Caco-2 (cell line): ENCODE data around the gene CCDC91. TPM values are rescaled to one million over a fixed set of nuclear protein-coding genes. Genes with fewer than 3 reads are reported as not detected.

Experiments used
- BruUV-seq: library from RNA; stranded (reverse); fragments of 400-500 nt; replicated peaks from 2 replicates; lab custom pipeline; 2021; lab: Mats Ljungman, UMichigan
- CTCF ChIA-PET: fragments of 300-600 bp; sonication (Branson Sonifier 250); formaldehyde crosslinking; loops from one replicate; lab custom pipeline; 2022; ENCODE audit warnings: antibody characterized with exemption; lab: Charles Lee
- POLR2A ChIA-PET: fragments of 300-600 bp; sonication (Branson Sonifier 250); formaldehyde crosslinking; loops from one replicate; lab custom pipeline; 2022; ENCODE audit warnings: antibody characterized with exemption; lab: Charles Lee
- DNase-seq, 2 experiments: peaks; one replicate each; pipeline versions ENCODE4 v3.0.0 to v3.0.0-alpha.2; 2020 to 2022
- H3K27me3 ChIP-seq: replicated peaks from 2 replicates; pipeline ENCODE4 v1.6.0; 2011; ENCODE audit warnings: low read length; ENCODE audit not compliant: control insufficient read depth, insufficient read depth
- H3K36me3 ChIP-seq: 2 replicates; pipeline ENCODE4 v1.5.1; 2011; ENCODE audit warnings: low read length; ENCODE audit not compliant: control insufficient read depth, insufficient read depth
- H3K4me1 ChIP-seq: fragments of 250-450 bp; sonication (Bioruptor Pico); 2 replicates; pipeline ENCODE4 v1.5.1; 2020; ENCODE audit warnings: mild to moderate bottlenecking
- H3K4me3 ChIP-seq: 2 replicates; pipeline ENCODE4 v1.5.1; 2011; ENCODE audit warnings: low read depth, mild to moderate bottlenecking, control low read depth, low read length
- H3K9me3 ChIP-seq: fragments of 250-450 bp; sonication (Bioruptor Pico); 2 replicates; pipeline ENCODE4 v1.5.1; 2020; ENCODE audit warnings: mild to moderate bottlenecking, moderate library complexity
- H3K27ac Mint-ChIP-seq: one replicate; pipeline ENCODE4 v1.8.0; 2022; ENCODE audit warnings: mixed read lengths; ENCODE audit not compliant: unreplicated experiment
- H3K27me3 Mint-ChIP-seq: one replicate; pipeline ENCODE4 v1.8.0; 2022; ENCODE audit warnings: mixed read lengths; ENCODE audit not compliant: insufficient read depth, unreplicated experiment
- H3K36me3 Mint-ChIP-seq: one replicate; pipeline ENCODE4 v1.8.0; 2022; ENCODE audit warnings: mild to moderate bottlenecking, mixed read lengths; ENCODE audit not compliant: insufficient read depth, unreplicated experiment
- H3K4me1 Mint-ChIP-seq: one replicate; pipeline ENCODE4 v1.8.0; 2022; ENCODE audit warnings: low read depth, mixed read lengths; ENCODE audit not compliant: unreplicated experiment
- H3K4me3 Mint-ChIP-seq: one replicate; pipeline ENCODE4 v1.8.0; 2022; ENCODE audit warnings: mild to moderate bottlenecking, moderate library complexity, mixed read lengths; ENCODE audit not compliant: unreplicated experiment
- H3K9me3 Mint-ChIP-seq: one replicate; pipeline ENCODE4 v1.8.0; 2022; ENCODE audit warnings: mixed read lengths; ENCODE audit not compliant: unreplicated experiment
- intact Hi-C: fragments of 100-400 bp; cut with micrococcal nuclease; formaldehyde crosslinking; loops from one replicate; pipeline ENCODE4 v1.10.0; 2022; ENCODE audit not compliant: unreplicated experiment
- total RNA-seq: library from RNA; stranded (reverse); gene quantifications from 2 replicates; pipeline ENCODE4 v1.2.3, GENCODE V29; 2022
- TF ChIP-seq, protein P1 (sequence below), 2 experiments: fragments of 200-600 bp in 1 of 2; IDR thresholded peaks; 1 replicate in 1 of 2; 2 replicates in 1 of 2; pipeline versions ENCODE4 v1.5.1 to v1.8.0; 2011 to 2022; ENCODE audit warnings: antibody characterized with exemption in 1 of 2, control low read depth in 1 of 2, inconsistent platforms in 1 of 2, low read depth in 1 of 2, low read length in 1 of 2, mild to moderate bottlenecking in 1 of 2, moderate library complexity in 1 of 2; ENCODE audit not compliant: insufficient read depth in 1 of 2, severe bottlenecking in 1 of 2, unreplicated experiment in 1 of 2

The CCDC91 gene
- total RNA-seq, 1 experiment from 2014 or later = 21.6 TPM

DNA sequence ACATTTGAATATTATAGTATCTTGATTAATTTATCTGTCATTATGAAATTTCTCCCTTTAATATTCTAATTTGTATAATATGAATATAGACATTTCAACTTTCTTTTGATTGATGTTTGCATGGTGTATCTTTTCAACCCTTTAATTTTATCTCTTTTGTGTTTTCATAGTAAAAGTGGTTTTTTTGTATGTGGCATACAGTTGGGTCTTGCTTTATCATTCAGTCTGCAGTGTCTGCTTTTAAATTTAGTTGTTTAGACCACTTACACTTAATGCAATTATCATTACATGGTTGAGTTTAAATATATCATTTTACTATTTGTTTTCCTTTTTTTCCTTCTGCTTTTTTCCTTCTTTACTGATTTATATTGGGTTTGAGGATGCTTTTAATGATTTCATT lies 29.6 kb downstream of the CCDC91 start:
- H3K9me3 ChIP-seq = no peaks in the 10 kb centered on the region
- Mint-ChIP-seq H3K4me3 (no peak overlapping the region), H3K4me1 (peaks cover 8% of the 10 kb centered on the region), H3K9me3 (peaks cover 13% of the 10 kb centered on the region), H3K27me3 (peaks cover 5% of the 10 kb centered on the region), H3K36me3 (no peaks in the 10 kb centered on the region), H3K27ac (no peak overlapping the region)
- ChIA-PET POLR2A (no interaction called here), CTCF (no interaction called here)
- BruUV-seq = no TSS peak
- intact Hi-C loops = no loop called here
- no peaks in the 10 kb centered on the region for H3K36me3 ChIP-seq
- TF ChIP-seq, protein P1, sequence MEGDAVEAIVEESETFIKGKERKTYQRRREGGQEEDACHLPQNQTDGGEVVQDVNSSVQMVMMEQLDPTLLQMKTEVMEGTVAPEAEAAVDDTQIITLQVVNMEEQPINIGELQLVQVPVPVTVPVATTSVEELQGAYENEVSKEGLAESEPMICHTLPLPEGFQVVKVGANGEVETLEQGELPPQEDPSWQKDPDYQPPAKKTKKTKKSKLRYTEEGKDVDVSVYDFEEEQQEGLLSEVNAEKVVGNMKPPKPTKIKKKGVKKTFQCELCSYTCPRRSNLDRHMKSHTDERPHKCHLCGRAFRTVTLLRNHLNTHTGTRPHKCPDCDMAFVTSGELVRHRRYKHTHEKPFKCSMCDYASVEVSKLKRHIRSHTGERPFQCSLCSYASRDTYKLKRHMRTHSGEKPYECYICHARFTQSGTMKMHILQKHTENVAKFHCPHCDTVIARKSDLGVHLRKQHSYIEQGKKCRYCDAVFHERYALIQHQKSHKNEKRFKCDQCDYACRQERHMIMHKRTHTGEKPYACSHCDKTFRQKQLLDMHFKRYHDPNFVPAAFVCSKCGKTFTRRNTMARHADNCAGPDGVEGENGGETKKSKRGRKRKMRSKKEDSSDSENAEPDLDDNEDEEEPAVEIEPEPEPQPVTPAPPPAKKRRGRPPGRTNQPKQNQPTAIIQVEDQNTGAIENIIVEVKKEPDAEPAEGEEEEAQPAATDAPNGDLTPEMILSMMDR (IDR thresholded peaks at IDR 0.05; ENCODE audit: insufficient read depth in 1 of 2, low read depth in 1 of 2, low read length in 1 of 2, severe bottlenecking in 1 of 2, unreplicated experiment in 1 of 2) = no peak
- H3K4me1 ChIP-seq = no peaks in the 10 kb centered on the region; the same call in 1 of the 2 replicates
- no peak for DNase-seq
- H3K27me3 ChIP-seq = no peaks in the 10 kb centered on the region
- H3K4me3 ChIP-seq = no peak overlapping the region

DNA sequence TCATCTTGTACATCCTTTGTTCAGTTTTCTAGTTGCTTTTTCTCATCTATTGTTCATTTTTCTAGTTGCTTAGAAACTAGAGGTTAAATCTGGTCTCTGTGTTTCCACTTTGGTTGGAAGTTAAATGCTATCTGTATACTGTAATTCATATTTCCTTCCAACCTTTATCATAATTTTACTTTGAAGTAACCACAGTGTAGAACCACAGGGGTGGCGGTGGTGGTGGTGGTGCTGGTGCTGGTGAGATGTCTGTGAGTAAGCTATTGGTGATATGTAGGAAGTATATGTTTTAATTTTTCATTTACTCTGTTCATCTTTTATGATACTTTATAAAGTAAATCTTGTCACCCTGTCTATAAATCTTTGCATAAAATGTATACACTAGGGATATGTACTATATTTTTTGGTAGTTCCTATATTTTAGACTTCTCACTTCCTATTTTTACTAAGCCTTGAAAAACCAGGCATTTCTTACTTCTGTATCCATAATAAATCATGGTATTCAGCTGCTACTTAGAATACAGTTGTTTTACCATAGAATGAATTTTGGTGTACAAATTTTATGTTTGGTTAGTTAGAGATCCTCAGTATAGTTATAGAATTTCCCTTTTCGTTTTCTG lies 31.9 kb downstream of the CCDC91 start:
- H3K36me3 ChIP-seq = no peaks in the 10 kb centered on the region; the same call in 1 of the 2 replicates
- H3K4me1 ChIP-seq = no peaks in the 10 kb centered on the region; the same call in 1 of the 2 replicates
- TF ChIP-seq, protein P1 (IDR thresholded peaks at IDR 0.05; ENCODE audit: insufficient read depth in 1 of 2, low read depth in 1 of 2, low read length in 1 of 2, severe bottlenecking in 1 of 2, unreplicated experiment in 1 of 2) = no peak
- no peak for DNase-seq
- H3K4me3 ChIP-seq = no peak overlapping the region
- ChIA-PET CTCF (no interaction called here), POLR2A (no interaction called here)
- H3K9me3 Mint-ChIP-seq = peaks cover 13% of the 10 kb centered on the region
- peaks cover 5% of the 10 kb centered on the region for H3K27me3 Mint-ChIP-seq
- no peaks in the 10 kb centered on the region for H3K36me3 Mint-ChIP-seq
- H3K27ac Mint-ChIP-seq = no peak overlapping the region
- peaks cover 8% of the 10 kb centered on the region for H3K4me1 Mint-ChIP-seq
- BruUV-seq = no TSS peak
- no peaks in the 10 kb centered on the region for H3K9me3 ChIP-seq
- intact Hi-C loops = no loop called here
- no peaks in the 10 kb centered on the region for H3K27me3 ChIP-seq
- no peak overlapping the region for H3K4me3 Mint-ChIP-seq

DNA sequence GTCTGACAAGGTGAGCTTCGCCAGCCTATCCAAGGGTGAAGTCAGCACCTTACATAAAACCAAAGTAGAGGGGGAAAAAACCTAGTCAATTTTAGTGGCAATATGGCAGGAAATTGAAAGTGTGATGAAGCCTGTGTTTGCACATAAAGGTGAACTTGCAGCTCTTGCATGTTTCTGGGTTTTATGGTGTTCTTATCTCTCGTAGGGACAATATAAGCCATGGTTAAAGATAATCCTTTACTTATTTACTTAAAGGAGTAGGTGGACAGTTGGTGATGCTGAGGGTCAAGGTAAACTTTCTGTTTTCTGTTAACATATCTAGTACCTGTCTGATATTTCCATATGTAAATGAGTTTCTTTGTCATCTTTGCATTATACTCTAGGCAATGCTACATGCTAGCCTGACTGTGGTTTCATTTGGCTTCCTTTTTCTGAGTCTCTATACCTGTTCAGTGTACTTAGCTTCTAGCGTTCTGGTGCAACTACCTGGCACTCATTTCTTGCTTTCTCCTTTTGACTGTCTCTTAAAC lies 32.8 kb downstream of the CCDC91 start:
- POLR2A ChIA-PET = no interaction called here
- H3K4me3 Mint-ChIP-seq = no peak overlapping the region

More for the DNA sequence above, 32.8 kb downstream of the CCDC91 start:
- Mint-ChIP-seq H3K36me3 (no peaks in the 10 kb centered on the region), H3K27me3 (peaks cover 5% of the 10 kb centered on the region), H3K4me1 (peaks cover 8% of the 10 kb centered on the region), H3K9me3 (peaks cover 13% of the 10 kb centered on the region), H3K27ac (no peak overlapping the region)
- TF ChIP-seq, protein P1 (IDR thresholded peaks at IDR 0.05; ENCODE audit: insufficient read depth in 1 of 2, low read depth in 1 of 2, low read length in 1 of 2, severe bottlenecking in 1 of 2, unreplicated experiment in 1 of 2) = no peak
- intact Hi-C loops = no loop called here
- BruUV-seq = no TSS peak
- no peaks in the 10 kb centered on the region; the same call in 1 of the 2 replicates for H3K36me3 ChIP-seq
- H3K4me1 ChIP-seq = no peaks in the 10 kb centered on the region; the same call in 1 of the 2 replicates
- H3K27me3 ChIP-seq = no peaks in the 10 kb centered on the region
- DNase-seq = peak in 1 of 2 experiments; percentile 31
- H3K9me3 ChIP-seq = no peaks in the 10 kb centered on the region
- CTCF ChIA-PET = no interaction called here
- no peak overlapping the region for H3K4me3 ChIP-seq
